HG03060 (cell line): ENCODE data around the gene COL4A2.
"Not testable (repeated sequence)": the region's sequence is repeated elsewhere in the genome, so short reads cannot be mapped to it uniquely, and the experiment has no call there.

Experiments
- ATAC-seq: cut with Tn5 transposase; IDR thresholded peaks from one replicate; pipeline ENCODE4 v1.9.1; 2021; ENCODE audit warnings: low read depth, moderate number of reproducible peaks; ENCODE audit not compliant: unreplicated experiment

Gene COL4A2

GRCh38 chr13:110521296-110521680, 214.2 kb downstream of the COL4A2 start:
- no peak for ATAC-seq

- peak; percentile 31 for ATAC-seq
These were observed 214.9 kb downstream of the COL4A2 start for GRCh38 chr13:110521946-110522345.

GRCh38 chr13:110522721-110523120, 215.6 kb downstream of the COL4A2 start:
- ATAC-seq, result no peak

- ATAC-seq, result no peak
These were observed 216.1 kb downstream of the COL4A2 start for GRCh38 chr13:110523180-110523579.

- no peak for ATAC-seq
These were observed 216.9 kb downstream of the COL4A2 start for GRCh38 chr13:110523838-110524540.

- no peak for ATAC-seq
These were observed 217.6 kb downstream of the COL4A2 start for GRCh38 chr13:110524541-110525257.

GRCh38 chr13:110525328-110526319, 218.5 kb downstream of the COL4A2 start:
- ATAC-seq, result peak; percentile 75

- no peak for ATAC-seq
These were observed 221.3 kb downstream of the COL4A2 start for GRCh38 chr13:110528371-110528770.

GRCh38 chr13:110528911-110529310, 221.8 kb downstream of the COL4A2 start:
- ATAC-seq, result no peak

- no peak for ATAC-seq
These were observed 222.6 kb downstream of the COL4A2 start for GRCh38 chr13:110529522-110530311.

- no peak for ATAC-seq
These were observed 224.0 kb downstream of the COL4A2 start for GRCh38 chr13:110531100-110531499.

- ATAC-seq, result no peak
These were observed 224.6 kb downstream of the COL4A2 start for GRCh38 chr13:110531671-110532083.

- ATAC-seq, result not testable (repeated sequence)
These were observed 225.2 kb downstream of the COL4A2 start for GRCh38 chr13:110532258-110532657.

GRCh38 chr13:110533771-110534670, 226.9 kb downstream of the COL4A2 start:
- no peak for ATAC-seq

GRCh38 chr13:110535526-110535925, 228.4 kb downstream of the COL4A2 start:
- ATAC-seq, result no peak

- ATAC-seq, result no peak
These were observed 229.1 kb downstream of the COL4A2 start for GRCh38 chr13:110536006-110536693.

GRCh38 chr13:110538632-110539031, 231.5 kb downstream of the COL4A2 start:
- ATAC-seq, result no peak

- no peak for ATAC-seq
These were observed 232.8 kb downstream of the COL4A2 start for GRCh38 chr13:110539894-110540293.
